Measurements from ENCODE around the gene NR1I3.

Gene NR1I3

DNA sequence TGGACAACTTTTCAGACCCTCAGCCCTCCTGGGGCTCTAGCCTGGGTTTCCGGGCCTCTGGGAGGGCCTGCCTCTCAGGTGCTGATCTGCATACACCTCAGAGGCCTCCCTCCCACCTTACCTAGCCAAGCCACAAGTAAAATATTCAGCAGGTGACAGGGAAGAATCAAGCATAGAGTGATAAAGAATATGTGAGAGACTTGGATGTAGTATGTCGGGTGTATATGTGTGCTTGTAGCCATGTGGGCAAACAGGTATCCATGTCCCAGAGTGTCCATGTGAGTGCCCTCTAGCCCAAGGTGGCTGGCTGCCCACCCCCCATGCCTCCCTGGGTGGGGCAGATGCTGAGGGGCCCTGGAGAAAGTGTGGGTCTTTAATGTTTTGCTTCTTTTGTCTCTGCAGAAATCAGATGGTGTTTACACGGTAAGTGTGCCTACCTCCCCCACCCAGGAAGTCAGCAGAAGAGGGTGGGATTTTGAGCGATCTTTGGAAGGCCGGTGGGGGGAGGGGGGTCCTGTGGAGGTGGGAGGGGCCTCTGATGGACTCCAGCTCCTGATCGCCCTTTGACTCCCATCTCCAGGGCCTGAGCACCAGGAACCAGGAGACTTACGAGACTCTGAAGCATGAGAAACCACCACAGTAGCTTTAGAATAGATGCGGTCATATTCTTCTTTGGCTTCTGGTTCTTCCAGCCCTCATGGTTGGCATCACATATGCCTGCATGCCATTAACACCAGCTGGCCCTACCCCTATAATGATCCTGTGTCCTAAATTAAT is 19.5 kb downstream of the NR1I3 start:
- no peak for DNase-seq (ENCODE audit: low spot score)

DNA sequence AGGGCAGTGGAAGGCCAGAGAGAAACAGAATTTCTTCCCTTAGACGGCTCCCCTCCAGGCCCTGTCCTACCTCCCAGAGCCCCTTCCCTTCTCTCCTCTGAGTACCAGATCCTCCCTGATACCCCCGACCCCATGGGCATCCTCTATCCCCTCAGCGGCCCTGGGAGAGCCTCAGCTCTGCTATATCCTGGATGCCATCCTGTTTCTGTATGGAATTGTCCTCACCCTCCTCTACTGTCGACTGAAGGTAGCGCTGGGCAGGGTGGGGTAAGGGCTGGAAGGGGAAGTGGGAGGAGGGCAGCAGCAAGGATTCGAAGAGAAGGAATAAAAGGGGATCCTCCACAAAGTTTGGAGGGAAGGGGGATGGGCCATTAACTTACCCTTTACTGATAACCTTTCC is 20.2 kb downstream of the NR1I3 start:
- no peak for DNase-seq (ENCODE audit: low spot score)

DNA sequence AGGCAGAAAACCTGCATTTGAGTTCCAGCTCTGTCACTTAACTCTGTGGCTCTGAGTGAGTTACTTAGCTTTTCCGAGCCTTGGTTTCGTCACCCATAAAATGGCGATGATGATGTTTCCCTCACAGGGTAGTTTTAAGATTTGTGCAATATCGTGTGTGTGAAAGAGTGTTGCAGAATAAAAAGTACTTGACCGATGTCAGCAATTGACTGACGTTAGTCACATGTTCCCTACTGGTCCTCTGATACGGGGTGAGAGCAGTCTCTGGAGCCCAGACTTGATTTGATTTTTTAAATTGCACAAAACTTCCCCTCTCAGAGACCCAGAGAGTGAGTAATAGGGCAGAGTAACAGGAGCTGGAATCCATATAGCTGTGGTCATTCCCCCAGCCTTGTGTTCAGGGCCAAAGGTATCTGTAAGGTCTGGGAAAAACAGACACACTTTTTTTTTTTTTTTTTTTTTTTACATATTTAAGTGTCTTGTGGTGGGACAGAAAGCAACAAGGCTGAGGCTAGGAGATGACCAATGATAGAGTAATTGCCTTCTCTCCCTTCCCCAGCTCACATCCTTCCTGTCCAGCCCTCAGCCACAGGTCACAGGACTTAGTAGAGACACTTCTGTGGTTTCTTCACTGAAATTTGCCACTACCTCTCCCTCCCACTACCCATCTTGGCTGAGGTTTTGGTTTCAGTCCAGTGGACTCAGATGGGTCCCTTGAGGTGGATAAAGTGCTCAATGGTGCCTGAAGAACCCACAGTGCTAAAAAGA is 20.9 kb downstream of the NR1I3 start:
- DNase-seq (ENCODE audit: low spot score), result no peak

GRCh38 chr1:161215076-161215475 is 22.9 kb downstream of the NR1I3 start, which contains the start of gene FCER1G:
Gene FCER1G (plus strand): TSS chr1:161215295. CDS start chr1:161215322, 27 bp downstream.
- DNase-seq (ENCODE audit: low spot score), result no peak

DNA sequence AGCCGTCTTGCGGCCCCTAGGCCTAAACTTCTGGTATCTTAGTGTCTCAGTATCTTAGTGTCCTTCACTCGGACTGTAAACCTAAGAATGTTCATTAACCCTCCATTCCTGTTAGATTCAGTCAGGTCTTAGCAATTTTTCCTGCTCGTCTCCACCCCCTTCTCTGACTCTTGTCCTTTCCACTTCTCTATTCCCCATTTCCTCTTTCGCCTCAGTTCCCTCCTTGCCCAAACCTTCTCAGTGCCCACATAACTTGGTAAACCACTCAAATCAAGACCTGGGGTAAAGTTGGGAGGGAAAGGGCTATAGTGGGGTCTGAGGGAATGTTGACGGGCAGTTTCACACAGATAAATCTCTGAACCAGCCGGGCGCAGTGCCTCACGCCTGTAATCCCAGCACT is 23.6 kb downstream of the NR1I3 start:
- no peak for DNase-seq (ENCODE audit: low spot score)

DNA sequence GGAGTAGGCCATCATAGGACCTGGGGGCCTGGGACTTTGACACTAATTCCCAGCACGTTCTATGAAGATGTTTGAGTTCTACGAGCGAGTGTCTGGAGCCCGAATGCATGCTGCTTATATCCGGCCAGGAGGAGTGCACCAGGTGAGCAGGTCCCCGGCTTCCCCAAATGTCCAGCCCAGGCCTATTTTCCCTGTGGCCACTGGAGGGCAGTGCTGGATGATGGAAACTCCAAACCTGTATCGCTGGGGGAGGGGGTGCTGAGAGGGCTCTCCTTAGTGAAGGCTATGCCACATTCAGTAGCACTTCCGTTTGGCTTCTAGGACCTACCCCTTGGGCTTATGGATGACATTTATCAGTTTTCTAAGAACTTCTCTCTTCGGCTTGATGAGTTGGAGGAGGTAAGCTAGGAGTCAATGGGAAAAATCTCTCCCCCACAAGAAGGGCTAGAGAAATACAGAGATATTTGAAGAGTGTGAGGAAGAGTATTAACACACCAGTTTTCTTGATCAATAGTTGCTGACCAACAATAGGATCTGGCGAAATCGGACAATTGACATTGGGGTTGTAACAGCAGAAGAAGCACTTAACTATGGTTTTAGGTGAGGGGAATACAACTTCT is 28.1 kb downstream of the NR1I3 start:
- peak; percentile 56 for DNase-seq (ENCODE audit: low spot score)

DNA sequence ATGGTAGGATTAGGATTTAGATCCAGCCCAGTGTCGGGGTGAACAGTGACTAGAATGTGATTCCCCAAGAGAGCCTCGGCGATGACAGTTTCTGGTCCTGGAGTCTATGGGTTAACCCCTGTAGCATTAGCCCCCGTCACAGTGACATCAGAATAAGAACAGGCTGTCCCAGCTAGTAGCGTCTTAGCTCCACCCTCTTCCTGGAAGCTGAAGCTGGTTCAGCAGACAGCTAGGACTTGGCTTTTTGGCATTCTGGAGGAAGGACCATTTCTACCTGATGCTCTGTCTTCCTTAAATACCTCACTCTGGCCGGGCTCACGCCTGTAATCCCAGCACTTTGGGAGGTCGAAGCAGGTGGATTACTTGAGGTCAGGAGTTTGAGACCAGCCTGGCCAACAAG is 30.8 kb downstream of the NR1I3 start:
- DNase-seq (ENCODE audit: low spot score), result no peak

DNA sequence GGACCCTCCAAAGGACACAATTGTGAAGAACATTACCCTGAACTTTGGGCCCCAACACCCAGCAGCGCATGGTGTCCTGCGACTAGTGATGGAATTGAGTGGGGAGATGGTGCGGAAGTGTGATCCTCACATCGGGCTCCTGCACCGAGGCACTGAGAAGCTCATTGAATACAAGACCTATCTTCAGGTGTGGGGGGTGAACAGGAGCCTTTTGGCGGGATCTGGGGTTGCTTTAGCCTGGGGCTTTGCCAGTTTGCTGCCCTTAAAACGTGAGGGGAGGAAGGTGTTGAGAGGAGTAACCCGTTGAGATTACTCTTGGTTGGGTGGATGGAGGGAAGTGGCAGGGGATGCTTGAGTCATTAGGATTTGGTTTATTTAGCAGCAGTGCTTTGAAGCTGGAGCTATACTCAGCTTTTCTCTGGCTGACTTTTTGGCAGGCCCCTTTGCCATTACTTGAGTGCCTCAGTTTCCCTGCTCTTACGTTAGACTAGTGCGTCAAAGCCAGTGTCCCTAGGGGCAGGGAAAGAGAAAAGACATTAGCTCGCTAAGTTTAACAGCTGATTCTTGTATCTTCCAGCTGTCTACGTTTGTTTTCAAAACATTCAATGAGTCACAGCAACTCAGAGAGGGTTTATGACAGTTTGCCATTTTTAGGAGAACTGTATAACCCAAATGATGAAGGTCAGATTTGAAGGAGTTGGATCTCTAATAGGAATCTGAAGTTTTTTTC is 31.4 kb downstream of the NR1I3 start:
- no peak for DNase-seq (ENCODE audit: low spot score)

- DNase-seq (ENCODE audit: low spot score), result peak; percentile 99
Observed at GRCh38 chr1:161201836-161202712, 35.9 kb downstream of the NR1I3 start, which contains the start of gene NDUFS2. Gene NDUFS2 (plus strand): TSS chr1:161202367. CDS start chr1:161202386, 19 bp downstream.

- no peak for DNase-seq (ENCODE audit: low spot score)
Observed at GRCh38 chr1:161200992-161201835, 36.8 kb downstream of the NR1I3 start.

- DNase-seq (ENCODE audit: low spot score), result no peak
Observed at GRCh38 chr1:161200421-161200991, 37.5 kb downstream of the NR1I3 start.

- no peak for DNase-seq (ENCODE audit: low spot score)
Observed at GRCh38 chr1:161199506-161200139, 38.4 kb downstream of the NR1I3 start.

- DNase-seq (ENCODE audit: low spot score), result no peak
Observed at GRCh38 chr1:161198897-161199431, 39.0 kb downstream of the NR1I3 start, which contains the start of gene ADAMTS4. Gene ADAMTS4 (minus strand): TSS chr1:161199054. CDS start chr1:161198627, 427 bp downstream.

GRCh38 chr1:161198194-161198896 is 39.7 kb downstream of the NR1I3 start:
- DNase-seq (ENCODE audit: low spot score), result no peak

GRCh38 chr1:161197560-161198193 is 40.3 kb downstream of the NR1I3 start:
- DNase-seq (ENCODE audit: low spot score), result no peak

- no peak for DNase-seq (ENCODE audit: low spot score)
Observed at GRCh38 chr1:161196521-161197451, 41.2 kb downstream of the NR1I3 start.

DNA sequence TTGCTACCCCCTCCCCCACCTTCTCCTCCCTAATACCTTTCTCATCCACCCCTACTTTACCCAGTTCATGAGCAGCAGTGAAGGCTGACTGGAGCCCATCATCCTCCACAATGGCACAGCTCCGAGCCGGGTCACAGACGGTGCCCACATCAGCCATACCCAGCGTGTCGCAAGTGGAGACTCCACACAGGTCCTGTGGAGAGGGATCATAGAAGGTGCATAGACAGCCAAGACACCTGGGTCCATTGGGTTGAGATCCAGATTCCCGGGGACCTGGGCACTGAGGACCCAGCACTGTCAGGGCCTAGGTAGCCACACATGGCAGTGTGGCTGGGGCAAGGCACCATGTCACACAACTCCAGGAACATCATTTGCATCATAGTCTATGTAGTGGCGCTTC is 41.9 kb downstream of the NR1I3 start:
- DNase-seq (ENCODE audit: low spot score), result no peak
